ENCODE results near the gene CIT.

CIT gene

DNA sequence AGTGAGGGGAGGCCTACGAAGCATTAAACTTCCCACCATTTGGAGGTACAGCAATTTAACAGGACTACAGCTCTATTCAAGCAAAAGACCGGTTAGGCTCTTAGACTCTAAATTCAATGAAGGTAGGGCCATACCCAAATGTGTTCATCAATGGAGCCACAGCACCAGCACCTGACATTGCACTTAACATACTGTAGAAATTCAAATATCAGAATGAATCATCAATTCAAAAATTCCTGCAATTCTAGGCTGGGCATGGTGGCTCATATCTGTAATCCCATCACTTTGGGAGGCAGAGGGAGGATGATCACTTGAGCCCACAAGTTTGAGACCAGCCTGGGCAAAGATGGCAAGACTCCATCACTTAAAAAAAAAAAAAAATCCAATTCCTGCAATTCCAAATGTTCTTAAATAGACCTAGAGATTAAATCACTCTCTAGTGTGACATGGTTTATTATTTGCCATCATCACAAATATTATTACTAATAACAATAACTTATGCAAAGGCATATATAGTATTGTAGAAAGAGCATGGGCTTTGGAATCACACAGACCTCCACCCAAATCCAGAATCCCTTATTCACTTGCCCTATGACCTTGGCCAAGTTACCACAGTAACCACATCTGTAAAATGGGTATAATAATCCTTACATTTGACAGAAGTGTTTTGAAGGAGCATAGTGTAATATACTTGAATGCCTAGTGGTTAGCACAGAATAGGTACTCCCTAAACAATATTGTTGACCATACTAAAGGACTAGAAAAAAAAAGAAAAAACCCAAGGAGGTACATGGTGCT is 59.4 kb downstream of the CIT start:
- Histone ChIP-seq H3K4me3 (no peak overlapping the region), H3K27ac (no peak overlapping the region)

GRCh38 chr12:119809023-119809422 is 68.1 kb downstream of the CIT start:
- no peak overlapping the region for H3K4me3 ChIP-seq
- H3K27ac ChIP-seq = no peak overlapping the region

DNA sequence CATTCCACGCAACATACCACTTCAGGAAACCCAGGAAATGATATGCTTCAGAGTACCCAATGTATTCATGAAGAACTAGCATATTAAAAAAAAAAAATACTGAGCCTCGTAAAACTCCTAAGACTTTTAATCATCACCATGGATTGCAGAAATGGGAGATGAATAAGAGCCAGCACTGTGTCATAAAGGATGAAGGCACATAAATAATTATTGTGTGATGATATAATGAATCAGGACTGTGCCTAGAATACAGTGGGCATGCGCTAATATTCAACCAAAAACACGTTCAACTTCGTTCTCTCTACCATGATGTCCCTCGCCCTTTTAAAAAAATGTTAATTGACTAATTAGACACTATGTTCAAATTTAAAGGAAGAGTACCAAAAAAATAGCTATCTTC is 68.7 kb downstream of the CIT start:
- Histone ChIP-seq H3K4me3 (no peak overlapping the region), H3K27ac (no peak overlapping the region)

DNA sequence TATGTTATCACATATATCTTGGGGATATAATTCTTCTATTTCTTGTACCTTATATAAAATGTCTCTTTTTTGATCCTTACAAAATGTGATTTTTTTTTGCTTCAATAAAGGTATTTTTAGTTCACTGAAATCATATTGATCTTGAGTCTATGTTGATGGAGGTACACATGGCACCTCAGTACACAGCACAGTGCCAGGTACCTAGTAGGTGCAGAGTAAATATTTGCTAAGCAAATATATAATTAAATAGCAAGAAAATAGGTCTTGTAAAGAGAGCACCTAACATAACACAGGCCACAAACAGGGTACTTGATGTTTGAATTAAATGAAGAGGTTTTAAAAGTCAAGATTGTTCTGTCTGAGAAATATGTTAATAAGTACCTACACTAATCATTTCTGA is 69.7 kb downstream of the CIT start:
- Histone ChIP-seq H3K27ac (no peak overlapping the region), H3K4me3 (no peak overlapping the region)

GRCh38 chr12:119804011-119804641 is 73.0 kb downstream of the CIT start:
- Histone ChIP-seq H3K4me3 (peak overlapping the region; percentile 8 to 20 (median 11)), H3K27ac (no peak overlapping the region)

DNA sequence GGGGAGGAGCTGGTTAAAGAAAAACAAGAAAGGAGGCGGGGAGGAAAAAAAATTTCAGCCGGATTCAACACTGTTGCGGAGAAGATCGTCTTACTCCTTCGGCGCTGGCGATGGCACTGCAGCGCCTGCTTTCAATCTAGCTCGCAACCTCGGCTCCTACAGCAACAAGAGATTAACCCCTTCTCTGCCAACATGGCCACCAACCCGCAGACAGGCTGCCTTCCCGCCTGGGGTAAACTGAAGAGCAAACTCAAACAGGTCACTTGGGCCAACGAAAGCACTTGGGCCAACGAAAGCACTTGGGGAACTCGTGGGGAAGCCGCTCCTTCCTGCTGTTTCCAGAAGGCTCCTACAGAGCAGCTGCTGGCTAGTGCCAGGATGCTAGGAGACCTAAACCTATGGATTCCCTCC is 73.7 kb downstream of the CIT start:
- Histone ChIP-seq H3K27ac (peak overlapping the region in 1 of 21 experiments; percentile 7), H3K4me3 (peak overlapping the region in 5 of 7 experiments; percentile 8 to 20 (median 12))

GRCh38 chr12:119802472-119802871 is 74.6 kb downstream of the CIT start:
- H3K4me3 ChIP-seq = peak overlapping the region in 1 of 7 experiments; percentile 20
- H3K27ac ChIP-seq = no peak overlapping the region

- Histone ChIP-seq H3K27ac (no peak overlapping the region), H3K4me3 (no peak overlapping the region)
These were observed 80.0 kb downstream of the CIT start for GRCh38 chr12:119797090-119797489.

DNA sequence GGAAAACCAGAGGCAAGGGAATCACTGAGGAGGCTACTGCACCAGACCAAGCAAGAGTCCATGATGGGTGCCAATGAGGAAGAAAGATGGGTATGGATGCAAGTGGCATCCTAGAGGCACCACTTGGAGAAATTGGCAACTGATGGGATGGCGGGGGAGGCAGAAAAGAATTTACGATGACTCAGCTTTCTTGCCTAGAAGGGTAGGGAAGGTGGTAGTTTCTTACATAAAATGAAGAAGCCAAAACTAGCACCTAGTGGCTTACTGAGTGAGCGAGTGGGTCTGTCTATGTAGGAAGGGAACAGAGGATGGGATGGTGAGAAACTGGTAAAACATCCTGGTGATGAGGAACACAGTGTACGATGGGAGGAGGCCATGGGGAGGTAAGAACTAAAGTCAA is 80.8 kb downstream of the CIT start:
- Histone ChIP-seq H3K4me3 (no peak overlapping the region), H3K27ac (no peak overlapping the region)

DNA sequence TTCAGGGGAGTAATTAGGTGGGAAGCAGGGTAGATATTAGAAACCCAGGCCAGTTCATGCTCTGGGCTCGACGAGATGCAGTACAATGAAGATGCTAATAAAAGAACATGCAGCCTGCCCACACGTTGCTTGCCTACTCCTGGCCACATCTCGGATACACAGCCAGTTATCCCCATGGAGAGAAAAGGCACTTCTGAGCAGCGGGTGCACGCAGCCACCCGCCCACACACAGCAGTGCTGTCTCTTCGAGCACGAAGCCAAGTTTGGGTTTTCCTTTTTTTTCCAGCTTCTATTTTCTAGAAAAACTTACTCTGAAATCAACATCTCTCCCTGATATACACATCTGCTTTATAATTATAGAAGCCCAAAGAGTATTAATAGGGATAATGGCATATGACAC is 85.7 kb downstream of the CIT start:
- no peak overlapping the region for H3K4me3 ChIP-seq
- no peak overlapping the region for H3K27ac ChIP-seq

DNA sequence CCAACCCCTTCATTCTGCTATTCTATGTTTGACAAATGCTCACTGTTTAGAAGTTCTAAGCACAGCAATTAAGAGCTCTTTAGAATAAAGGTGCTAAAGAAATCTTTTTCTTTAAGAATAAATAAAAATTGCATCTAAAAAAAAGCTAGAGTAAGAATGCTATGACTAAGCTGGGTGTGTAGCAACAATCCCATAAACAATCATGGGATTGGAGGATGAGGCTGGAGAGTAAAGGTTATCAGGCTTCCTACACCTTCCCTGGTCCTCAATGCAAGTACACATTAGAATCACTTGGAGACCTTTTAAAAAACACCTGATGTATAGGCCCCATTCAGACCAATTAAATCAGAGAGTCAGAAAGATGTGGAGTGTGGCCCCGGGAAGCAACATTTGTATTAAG is 88.3 kb downstream of the CIT start:
- no peak overlapping the region for H3K4me3 ChIP-seq
- no peak overlapping the region for H3K27ac ChIP-seq

GRCh38 chr12:119786539-119786938 is 90.6 kb downstream of the CIT start:
- Histone ChIP-seq H3K27ac (no peak overlapping the region), H3K4me3 (no peak overlapping the region)

DNA sequence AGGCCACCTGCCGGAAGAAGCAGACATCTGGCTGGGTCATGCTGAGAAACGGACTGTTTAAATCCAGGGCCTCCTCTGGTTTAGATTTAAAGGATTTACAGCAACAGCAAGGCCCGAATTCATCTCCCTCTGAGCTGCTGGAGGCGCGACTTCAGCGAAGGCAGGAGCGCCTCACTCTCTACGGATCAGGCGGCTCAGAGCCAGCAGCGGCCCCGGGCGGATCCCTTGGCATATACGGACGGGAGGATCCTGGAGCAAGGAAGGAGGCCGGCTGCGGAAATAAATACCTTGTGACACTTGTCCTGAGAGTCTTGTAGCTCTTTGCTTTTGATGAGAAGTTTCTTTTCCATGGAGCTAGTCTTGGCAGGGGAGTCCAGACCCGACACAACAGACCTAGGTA is 92.4 kb downstream of the CIT start:
- Histone ChIP-seq H3K27ac (no peak overlapping the region), H3K4me3 (no peak overlapping the region)

GRCh38 chr12:119783787-119784186 is 93.3 kb downstream of the CIT start:
- H3K4me3 ChIP-seq = no peak overlapping the region

GRCh38 chr12:119781804-119782203 is 95.3 kb downstream of the CIT start:
- Histone ChIP-seq H3K27ac (no peak overlapping the region), H3K4me3 (no peak overlapping the region)

More at GRCh38 chr12:119783787-119784186, 93.3 kb downstream of the CIT start:
- H3K27ac ChIP-seq = no peak overlapping the region

DNA sequence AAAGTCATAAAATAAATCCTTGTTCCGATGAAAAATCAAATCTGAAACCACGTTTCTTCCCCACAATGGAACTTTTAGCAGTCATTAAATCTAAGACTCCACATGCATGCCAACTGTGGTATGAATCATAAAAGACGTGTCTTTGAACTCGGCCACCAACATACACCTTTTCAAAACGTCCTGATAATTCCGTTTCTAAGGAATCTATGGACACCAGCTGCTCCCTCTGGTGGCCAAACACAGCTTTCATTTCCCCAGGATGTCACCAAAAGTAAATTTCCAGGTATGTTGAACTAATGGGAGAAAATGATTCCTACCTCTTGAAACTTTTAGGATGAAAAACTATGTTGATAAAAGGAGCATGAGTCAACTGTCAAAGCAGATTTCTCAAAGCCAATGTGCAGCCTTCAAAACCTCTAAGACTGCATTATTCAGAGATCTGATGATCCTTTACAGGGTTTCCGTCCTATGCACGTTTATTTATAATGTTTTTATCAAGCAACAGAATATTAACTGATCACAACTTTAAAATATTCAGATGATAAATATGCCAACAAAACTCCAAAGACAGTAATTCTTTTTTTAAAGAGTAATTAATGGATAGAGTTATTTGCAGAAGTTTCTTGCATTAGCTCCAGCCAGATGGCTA is 96.2 kb downstream of the CIT start:
- Histone ChIP-seq H3K4me3 (no peak overlapping the region), H3K27ac (no peak overlapping the region)

DNA sequence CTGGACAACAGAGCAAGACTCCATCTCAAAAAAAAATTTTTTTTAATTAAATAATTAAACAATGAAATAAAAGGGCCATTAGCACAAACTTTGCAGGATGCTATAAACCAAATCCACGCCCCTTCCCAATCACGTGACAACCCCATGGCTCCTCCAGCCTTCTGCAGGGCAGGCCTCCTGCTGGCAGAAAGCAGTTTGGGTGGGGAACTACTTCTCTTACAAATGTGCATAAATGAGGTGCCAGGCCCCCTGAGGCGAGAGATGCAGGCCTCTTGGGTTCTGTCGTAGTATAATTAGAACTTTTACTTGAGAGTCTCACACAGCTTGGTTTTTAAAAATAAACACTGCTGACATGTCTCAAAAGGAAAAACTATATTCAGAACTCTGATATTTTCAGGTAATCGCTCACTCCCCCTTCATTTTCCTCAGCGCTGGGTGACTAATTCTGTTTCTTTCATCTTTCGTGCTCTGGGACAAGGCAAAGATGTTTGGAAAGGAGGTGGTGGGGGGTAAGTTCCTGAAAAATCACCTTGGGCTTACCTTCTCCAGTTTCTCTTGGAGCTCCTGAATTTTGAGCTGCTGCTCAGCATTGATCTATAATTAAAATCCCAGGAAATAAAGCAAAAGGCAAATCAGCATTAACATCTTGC is 101.7 kb downstream of the CIT start:
- Histone ChIP-seq H3K4me3 (no peak overlapping the region), H3K27ac (no peak overlapping the region)

DNA sequence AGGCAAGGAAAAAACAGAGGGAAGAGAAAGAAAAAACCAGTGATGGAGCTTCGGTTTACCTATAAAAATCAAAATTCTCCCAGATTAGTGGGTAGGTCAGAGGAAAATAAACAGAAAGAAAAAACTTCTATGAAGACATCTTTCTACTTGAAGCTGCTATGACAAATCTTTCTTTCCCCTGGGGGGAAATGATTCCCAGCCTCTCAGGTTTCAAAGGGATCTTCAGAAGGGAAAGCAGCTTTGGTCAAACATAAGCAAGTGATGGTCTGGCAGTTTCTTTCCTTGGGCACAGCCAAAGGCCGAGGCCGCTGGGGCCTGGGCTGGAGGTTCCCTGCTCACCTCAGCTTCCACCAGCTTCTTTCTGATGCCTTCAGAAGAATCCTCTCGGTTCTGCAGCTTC is 104.7 kb downstream of the CIT start:
- H3K4me3 ChIP-seq = no peak overlapping the region

GRCh38 chr12:119770146-119770545 is 107.0 kb downstream of the CIT start:
- no peak overlapping the region for H3K27ac ChIP-seq
- no peak overlapping the region for H3K4me3 ChIP-seq

More for the DNA sequence above, 104.7 kb downstream of the CIT start:
- H3K27ac ChIP-seq = no peak overlapping the region

DNA sequence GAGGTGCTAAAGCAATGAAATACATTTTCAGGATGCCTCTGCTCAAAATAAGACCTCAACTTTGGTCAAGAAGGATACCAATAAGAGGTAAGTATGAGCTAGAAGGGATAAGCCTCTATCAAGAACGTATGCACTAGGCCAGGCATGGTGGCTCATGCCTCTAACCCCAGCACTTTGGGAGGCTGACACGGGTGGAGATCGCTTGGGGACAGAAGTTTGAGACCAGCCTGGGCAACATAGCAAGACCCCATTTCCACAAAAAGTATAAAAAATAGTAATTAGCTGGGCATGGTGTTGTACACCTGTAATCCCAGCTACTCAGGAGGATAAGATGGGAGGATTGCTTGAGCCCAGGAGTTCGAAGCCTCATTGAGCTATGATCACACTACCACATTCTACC is 114.5 kb downstream of the CIT start:
- H3K27ac ChIP-seq = no peak overlapping the region

More for the DNA sequence above, 114.5 kb downstream of the CIT start:
- H3K4me3 ChIP-seq = no peak overlapping the region

Data from skin epidermis (tissue), 12 donors.